Lower lobe of right lung (tissue), 2 donors: Measurements from ENCODE around the gene TMEM132C. TPM values are rescaled to one million over a fixed set of nuclear protein-coding genes. Genes with fewer than 3 reads are reported as not detected.

ENCODE experiments used
- ATAC-seq, 2 donors: fragments of 200-7000 bp; cut with Tn5 transposase; one replicate each; pipeline ENCODE4 v1.9.1; 2020 to 2022; ENCODE audit warnings: mild to moderate bottlenecking in 2 of 2, moderate library complexity in 2 of 2
- DNase-seq: peaks from one replicate; pipeline ENCODE4 v3.0.0-alpha.2; 2020
- H3K27ac ChIP-seq: fragments of 200-600 bp; one replicate; pipeline ENCODE4 v1.8.0; 2022
- H3K27me3 ChIP-seq: fragments of 200-600 bp; one replicate; pipeline ENCODE4 v1.8.0; 2022; ENCODE audit warnings: low read depth
- H3K36me3 ChIP-seq: fragments of 200-600 bp; one replicate; pipeline ENCODE4 v1.8.0; 2022; ENCODE audit warnings: mild to moderate bottlenecking
- H3K4me1 ChIP-seq: fragments of 200-600 bp; one replicate; pipeline ENCODE4 v1.8.0; 2022
- H3K4me3 ChIP-seq: fragments of 200-600 bp; one replicate; pipeline ENCODE4 v1.8.0; 2022; ENCODE audit warnings: mild to moderate bottlenecking
- H3K9me3 ChIP-seq: fragments of 200-600 bp; one replicate; pipeline ENCODE4 v1.8.0; 2022
- intact Hi-C: fragments of 100-400 bp; cut with DNase I; formaldehyde crosslinking; loops from one replicate; pipeline ENCODE4 v1.11.0; 2022
- total RNA-seq: library from RNA; stranded (reverse); fragmentation: NEBNext Ultra II Directional; extraction: Animal tissue kit (Norgen Biotek cat#: 25700); gene quantifications from one replicate; pipeline ENCODE4 v1.2.1, GENCODE V29; 2021
- TF ChIP-seq, protein P1 (sequence below): fragments of 200-600 bp; IDR thresholded peaks from one replicate; pipeline ENCODE4 v1.8.0; 2022; ENCODE audit warnings: antibody characterized with exemption, mild to moderate bottlenecking
- donor health status: DM: no; HTN: yes; CAD: no; lungs with severe emphysema.

Gene TMEM132C
- total RNA-seq, 1 donor from 2014 or later: 1.6 TPM

- Histone ChIP-seq H3K27ac (no peak overlapping the region), H3K9me3 (peaks cover 2% of the 10 kb centered on the region), H3K27me3 (no peaks in the 10 kb centered on the region), H3K4me3 (no peak overlapping the region), H3K4me1 (no peaks in the 10 kb centered on the region), H3K36me3 (no peaks in the 10 kb centered on the region)
- ATAC-seq: no peak
- intact Hi-C loops: no loop called here
- no peak for DNase-seq
- TF ChIP-seq, protein P1, sequence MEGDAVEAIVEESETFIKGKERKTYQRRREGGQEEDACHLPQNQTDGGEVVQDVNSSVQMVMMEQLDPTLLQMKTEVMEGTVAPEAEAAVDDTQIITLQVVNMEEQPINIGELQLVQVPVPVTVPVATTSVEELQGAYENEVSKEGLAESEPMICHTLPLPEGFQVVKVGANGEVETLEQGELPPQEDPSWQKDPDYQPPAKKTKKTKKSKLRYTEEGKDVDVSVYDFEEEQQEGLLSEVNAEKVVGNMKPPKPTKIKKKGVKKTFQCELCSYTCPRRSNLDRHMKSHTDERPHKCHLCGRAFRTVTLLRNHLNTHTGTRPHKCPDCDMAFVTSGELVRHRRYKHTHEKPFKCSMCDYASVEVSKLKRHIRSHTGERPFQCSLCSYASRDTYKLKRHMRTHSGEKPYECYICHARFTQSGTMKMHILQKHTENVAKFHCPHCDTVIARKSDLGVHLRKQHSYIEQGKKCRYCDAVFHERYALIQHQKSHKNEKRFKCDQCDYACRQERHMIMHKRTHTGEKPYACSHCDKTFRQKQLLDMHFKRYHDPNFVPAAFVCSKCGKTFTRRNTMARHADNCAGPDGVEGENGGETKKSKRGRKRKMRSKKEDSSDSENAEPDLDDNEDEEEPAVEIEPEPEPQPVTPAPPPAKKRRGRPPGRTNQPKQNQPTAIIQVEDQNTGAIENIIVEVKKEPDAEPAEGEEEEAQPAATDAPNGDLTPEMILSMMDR: no peak
Measured at GRCh38 chr12:128316973-128317526, 50.1 kb downstream of the TMEM132C start.

DNA sequence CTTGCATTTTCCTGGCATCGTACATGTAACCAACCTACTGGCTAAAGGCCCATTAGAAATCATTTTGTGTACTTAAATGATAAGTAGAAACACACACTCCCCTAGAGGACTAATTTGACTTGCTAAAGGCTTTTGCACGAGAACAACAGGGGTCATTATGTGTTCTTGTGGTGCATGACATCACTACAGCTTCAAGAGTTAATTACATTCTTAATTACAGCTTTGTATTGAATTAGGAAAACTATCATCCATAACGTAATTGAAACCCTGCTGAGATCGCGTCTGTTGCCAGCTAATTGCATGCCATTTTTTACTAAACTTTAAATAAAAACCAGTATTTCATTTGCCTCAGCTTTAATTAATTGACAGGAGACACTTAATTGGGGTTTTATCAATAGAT lies 51.4 kb downstream of the TMEM132C start:
- TF ChIP-seq, protein P1: no peak

DNA sequence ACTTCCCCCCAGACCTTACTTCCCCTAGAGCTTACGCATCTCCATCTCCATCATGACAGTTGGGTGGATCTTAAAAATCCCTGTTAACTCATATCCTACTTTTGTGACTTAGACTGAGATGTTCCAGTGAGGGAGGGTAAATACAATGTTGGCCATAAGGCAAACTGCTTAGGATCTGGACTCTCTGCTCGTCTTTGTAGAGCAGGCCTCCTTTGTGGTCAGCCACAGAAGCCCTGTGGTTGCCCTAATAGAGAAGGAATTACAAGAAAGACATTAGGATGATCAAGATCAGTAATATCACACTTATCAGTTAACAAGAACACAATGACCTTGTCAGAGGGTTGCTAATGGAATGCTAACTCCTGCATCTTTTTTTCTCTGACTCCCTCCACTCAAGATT lies 52.0 kb downstream of the TMEM132C start:
- DNase-seq: no peak
- Histone ChIP-seq H3K36me3 (no peaks in the 10 kb centered on the region), H3K4me3 (no peak overlapping the region), H3K4me1 (no peaks in the 10 kb centered on the region), H3K27ac (no peak overlapping the region), H3K9me3 (peaks cover 3% of the 10 kb centered on the region), H3K27me3 (no peaks in the 10 kb centered on the region)
- ATAC-seq: no peak
- intact Hi-C loops: no loop called here
- TF ChIP-seq, protein P1: no peak

More for the DNA sequence above, 51.4 kb downstream of the TMEM132C start:
- Histone ChIP-seq H3K36me3 (no peaks in the 10 kb centered on the region), H3K9me3 (peaks cover 3% of the 10 kb centered on the region), H3K27ac (no peak overlapping the region), H3K27me3 (no peaks in the 10 kb centered on the region), H3K4me3 (no peak overlapping the region), H3K4me1 (no peaks in the 10 kb centered on the region)
- DNase-seq (no peak), ATAC-seq (no peak)
- intact Hi-C loops: no loop called here

DNA sequence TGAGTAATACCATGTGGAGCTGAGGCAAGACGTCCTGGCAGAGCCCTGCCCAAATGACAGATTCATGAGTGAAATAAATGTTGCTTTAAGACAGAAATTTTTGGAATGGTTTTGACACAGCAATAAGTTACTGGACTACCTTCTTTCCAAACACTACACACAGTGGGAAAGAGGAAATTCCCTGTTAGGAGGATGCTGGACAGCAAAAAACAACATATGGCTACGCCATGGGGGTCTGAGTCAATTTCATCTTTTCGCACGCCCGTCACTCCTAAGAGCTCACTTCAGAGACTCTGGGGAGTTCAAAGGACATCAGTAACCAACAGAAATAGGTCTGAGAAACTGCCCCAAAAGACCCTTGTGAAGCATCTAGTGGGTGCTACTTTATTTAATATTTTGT lies 55.4 kb downstream of the TMEM132C start:
- DNase-seq: no peak
- Histone ChIP-seq H3K9me3 (peaks cover 3% of the 10 kb centered on the region), H3K4me1 (no peaks in the 10 kb centered on the region), H3K36me3 (no peaks in the 10 kb centered on the region), H3K27ac (no peak overlapping the region), H3K4me3 (no peak overlapping the region), H3K27me3 (no peaks in the 10 kb centered on the region)
- intact Hi-C loops: no loop called here
- TF ChIP-seq, protein P1: no peak
- ATAC-seq: no peak

DNA sequence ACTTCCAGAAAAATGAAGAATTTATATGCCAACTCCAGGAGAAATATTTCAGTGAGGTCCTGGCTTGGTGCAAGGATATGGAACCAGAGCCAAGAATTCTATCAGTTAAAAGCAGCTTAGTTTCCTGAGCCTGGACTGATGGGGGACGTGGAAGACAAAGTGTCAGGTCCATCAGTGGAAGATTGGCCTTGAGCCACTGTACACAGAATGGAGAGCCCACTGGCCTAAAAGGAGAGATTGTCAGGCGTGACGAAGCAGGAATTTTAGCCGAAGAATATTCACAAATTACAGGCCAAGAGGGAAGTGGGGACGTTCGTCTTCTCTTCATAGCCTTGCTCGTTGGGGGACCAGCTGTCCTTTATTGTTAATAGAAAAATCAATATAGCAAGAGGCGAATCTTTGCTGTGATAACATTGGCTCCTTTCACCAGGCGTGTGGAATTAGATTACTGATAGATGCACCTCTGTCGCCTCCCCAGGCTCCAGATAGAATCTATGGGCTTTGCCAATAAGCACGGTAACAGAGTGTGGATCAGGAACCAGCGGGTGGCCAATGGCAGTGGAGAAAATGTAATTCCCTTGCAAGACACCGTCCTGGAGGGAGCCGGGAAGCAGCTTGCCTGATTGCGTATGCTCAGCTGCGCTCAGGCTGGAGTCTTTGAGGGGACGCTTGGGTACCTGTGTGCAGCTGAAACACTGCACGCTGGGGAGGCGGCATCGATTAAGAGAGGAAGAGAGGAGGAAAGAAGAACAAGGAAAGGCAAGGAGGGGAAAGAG lies 56.4 kb downstream of the TMEM132C start:
- intact Hi-C loops: no loop called here
- TF ChIP-seq, protein P1: no peak
- DNase-seq: no peak

More for the DNA sequence above, 56.4 kb downstream of the TMEM132C start:
- Histone ChIP-seq H3K4me3 (no peak overlapping the region), H3K27me3 (no peaks in the 10 kb centered on the region), H3K27ac (no peak overlapping the region), H3K36me3 (no peaks in the 10 kb centered on the region), H3K9me3 (peaks cover 3% of the 10 kb centered on the region), H3K4me1 (no peaks in the 10 kb centered on the region)
- ATAC-seq: no peak
